IMR-90 (cell line): Measurements from ENCODE around the gene MYO3B. TPM values are rescaled to one million over a fixed set of nuclear protein-coding genes. Genes with fewer than 3 reads are reported as not detected.

ENCODE experiments used
- ATAC-seq: fragments of 200-7000 bp; cut with Tn5 transposase; 2 replicates; pipeline ENCODE4 v1.9.1; 2020; ENCODE audit warnings: low read depth, mild to moderate bottlenecking, moderate library complexity
- BruUV-seq: library from RNA; stranded (reverse); fragments of 400-500 nt; replicated peaks from 2 replicates; lab custom pipeline; 2021; lab: Mats Ljungman, UMichigan
- CTCF ChIA-PET: fragments of 300-600 bp; formaldehyde crosslinking; extraction: SDS; loops from one replicate; lab custom pipeline; 2021; ENCODE audit warnings: antibody characterized with exemption; lab: Yijun Ruan, JAX
- POLR2A ChIA-PET: fragments of 300-600 bp; sonication (Branson Sonifier 250); formaldehyde crosslinking; loops from one replicate; lab custom pipeline; 2022; ENCODE audit warnings: antibody characterized with exemption; ENCODE audit not compliant: unreplicated experiment; lab: Charles Lee
- DNase-seq: peaks from one replicate; pipeline ENCODE4 v3.0.0; 2013
- H2AFZ ChIP-seq: replicated peaks from 2 replicates; pipeline ENCODE3; 2013; ENCODE audit warnings: low read length, mild to moderate bottlenecking; ENCODE audit not compliant: poor library complexity
- H2AK5ac ChIP-seq: 2 replicates; pipeline ENCODE4 v1.6.1; 2013; ENCODE audit warnings: low read depth, low read length, inconsistent platforms
- H2AK9ac ChIP-seq: replicated peaks from 2 replicates; pipeline ENCODE3; 2013; ENCODE audit warnings: mild to moderate bottlenecking, low read depth, low read length, moderate library complexity; ENCODE audit not compliant: poor library complexity
- H2BK120ac ChIP-seq: 2 replicates; pipeline ENCODE4 v1.6.1; 2013; ENCODE audit warnings: low read depth, low read length, inconsistent platforms
- H2BK15ac ChIP-seq: 3 replicates; pipeline ENCODE4 v1.6.1; 2013; ENCODE audit warnings: low read depth, low read length, inconsistent platforms
- H2BK20ac ChIP-seq: 2 replicates; pipeline ENCODE4 v1.6.1; 2013; ENCODE audit warnings: low read depth, mild to moderate bottlenecking, inconsistent platforms, low read length, moderate library complexity
- H2BK5ac ChIP-seq: 2 replicates; pipeline ENCODE4 v1.6.1; 2013; ENCODE audit warnings: mild to moderate bottlenecking, low read depth, low read length, inconsistent platforms; ENCODE audit not compliant: poor library complexity, severe bottlenecking
- H3K14ac ChIP-seq: replicated peaks from 2 replicates; pipeline ENCODE4 v1.6.1; 2013; ENCODE audit warnings: low read depth, low read length, inconsistent platforms
- H3K18ac ChIP-seq: 2 replicates; pipeline ENCODE4 v1.6.1; 2013; ENCODE audit warnings: low read depth, low read length, control low read depth
- H3K23ac ChIP-seq: 2 replicates; pipeline ENCODE4 v1.6.1; 2013; ENCODE audit warnings: low read depth, low read length, inconsistent platforms
- H3K27ac ChIP-seq: 2 replicates; pipeline ENCODE4 v1.5.1; 2013; ENCODE audit warnings: mild to moderate bottlenecking, control low read depth, low read length; ENCODE audit not compliant: insufficient read depth
- H3K27me3 ChIP-seq: 2 replicates; pipeline ENCODE4 v1.6.1; 2013; ENCODE audit warnings: low read length; ENCODE audit not compliant: control insufficient read depth, insufficient read depth
- H3K36me3 ChIP-seq: 2 replicates; pipeline ENCODE4 v1.6.1; 2013; ENCODE audit warnings: low read length, mixed read lengths; ENCODE audit not compliant: control insufficient read depth, insufficient read depth
- H3K4ac ChIP-seq: 2 replicates; pipeline ENCODE4 v1.6.1; 2013; ENCODE audit warnings: low read depth, low read length, inconsistent platforms
- H3K4me1 ChIP-seq: 2 replicates; pipeline ENCODE4 v1.6.1; 2013; ENCODE audit warnings: low read length, mixed read lengths; ENCODE audit not compliant: control insufficient read depth, insufficient read depth
- H3K4me2 ChIP-seq: 2 replicates; pipeline ENCODE4 v1.6.1; 2013; ENCODE audit warnings: low read depth, mild to moderate bottlenecking, control low read depth, low read length, moderate library complexity
- H3K4me3 ChIP-seq: 2 replicates; pipeline ENCODE4 v1.5.1; 2013; ENCODE audit warnings: low read depth, mild to moderate bottlenecking, control low read depth, low read length, moderate library complexity; ENCODE audit not compliant: insufficient read depth
- H3K56ac ChIP-seq: 2 replicates; pipeline ENCODE4 v1.6.1; 2013; ENCODE audit warnings: low read length, inconsistent platforms; ENCODE audit not compliant: insufficient read depth; ENCODE audit errors: extremely low read depth
- H3K79me1 ChIP-seq, 2 experiments: 2 replicates each; pipeline ENCODE4 v1.6.1; 2013; ENCODE audit warnings: low read length in 2 of 2, inconsistent platforms in 1 of 2, low read depth in 1 of 2
- H3K9ac ChIP-seq: 2 replicates; pipeline ENCODE4 v1.6.1; 2013; ENCODE audit warnings: low read depth, low read length, control low read depth
- H3K9me1 ChIP-seq: 2 replicates; pipeline ENCODE4 v1.6.1; 2013; ENCODE audit warnings: low read length, inconsistent platforms; ENCODE audit not compliant: insufficient read depth
- H3K9me3 ChIP-seq: 2 replicates; pipeline ENCODE4 v1.6.1; 2013; ENCODE audit warnings: low read length; ENCODE audit not compliant: control insufficient read depth, insufficient read depth
- H4K20me1 ChIP-seq: 2 replicates; pipeline ENCODE4 v1.6.1; 2013; ENCODE audit warnings: low read length, inconsistent platforms; ENCODE audit not compliant: insufficient read depth
- H4K5ac ChIP-seq: 2 replicates; pipeline ENCODE4 v1.6.1; 2013; ENCODE audit warnings: mild to moderate bottlenecking, low read depth, low read length, control low read depth
- H4K8ac ChIP-seq, 2 experiments: 2 replicates each; pipeline ENCODE4 v1.6.1; 2013; ENCODE audit warnings: low read depth in 2 of 2, low read length in 2 of 2, control low read depth in 1 of 2, inconsistent platforms in 1 of 2
- H4K91ac ChIP-seq: 2 replicates; pipeline ENCODE4 v1.6.1; 2013; ENCODE audit warnings: low read depth, low read length, inconsistent platforms; ENCODE audit not compliant: insufficient read depth
- BHLHE40 ChIP-seq: fragments of 150-350 bp; IDR thresholded peaks from 2 replicates; pipeline ENCODE4 v1.6.1; 2016; ENCODE audit warnings: mild to moderate bottlenecking, low read depth, low read length
- MXI1 ChIP-seq: IDR thresholded peaks from 2 replicates; pipeline ENCODE4 v1.6.1; 2012; ENCODE audit warnings: low read depth, mild to moderate bottlenecking, low read length, moderate library complexity, borderline replicate concordance
- WGBS, 2 experiments: methylation state at CpG; one replicate each; pipeline versions ENCODE4 v1.1.5 to v1.1.7; 2013; ENCODE audit warnings: missing lambda C conversion rate in 2 of 2; ENCODE audit not compliant: insufficient read length in 1 of 2; ENCODE audit errors: extremely low coverage in 2 of 2; 5-methylcytosine and 5-hydroxymethylcytosine counted together
- dilution Hi-C: fragments of 300-500 bp; cut with HindIII; formaldehyde crosslinking; loops from one replicate; pipeline ENCODE4 v1.14.3; 2018; ENCODE audit warnings: low sequenced_read_pairs; ENCODE audit not compliant: unreplicated experiment
- in situ Hi-C: fragments of 300-500 bp; cut with MboI; formaldehyde crosslinking; loops from 3 replicates; pipeline ENCODE4 v1.14.3; 2019; ENCODE audit warnings: low sequenced_read_pairs, inconsistent platforms, mixed read lengths
- intact Hi-C: fragments of 100-400 bp; cut with micrococcal nuclease; formaldehyde crosslinking; loops from 2 replicates; pipeline ENCODE4 v1.10.0; 2022
- polyA plus RNA-seq, 3 experiments: library from polyadenylated mRNA; depleted of rRNA; stranded (reverse); fragments of >200 nt; gene quantifications; 2 replicates each; pipeline ENCODE4 v1.2.3, GENCODE V29; 2012; ENCODE audit warnings: low replicate concordance in 1 of 3
- total RNA-seq: library from RNA; depleted of rRNA; stranded (reverse); fragments of >200 nt; gene quantifications from 2 replicates; pipeline ENCODE4 v1.2.3, GENCODE V29; 2012
- TF ChIP-seq, protein P1 (sequence below): fragments of 150-350 bp; IDR thresholded peaks from 2 replicates; pipeline ENCODE4 v1.6.1; 2017; ENCODE audit warnings: mild to moderate bottlenecking, antibody characterized with exemption, low read length, low read depth

Gene MYO3B
- total and polyA plus RNA-seq, 2 of the 4 experiments (the other 2 are of a cell fraction): 0.02 TPM; not detected in 1

DNA sequence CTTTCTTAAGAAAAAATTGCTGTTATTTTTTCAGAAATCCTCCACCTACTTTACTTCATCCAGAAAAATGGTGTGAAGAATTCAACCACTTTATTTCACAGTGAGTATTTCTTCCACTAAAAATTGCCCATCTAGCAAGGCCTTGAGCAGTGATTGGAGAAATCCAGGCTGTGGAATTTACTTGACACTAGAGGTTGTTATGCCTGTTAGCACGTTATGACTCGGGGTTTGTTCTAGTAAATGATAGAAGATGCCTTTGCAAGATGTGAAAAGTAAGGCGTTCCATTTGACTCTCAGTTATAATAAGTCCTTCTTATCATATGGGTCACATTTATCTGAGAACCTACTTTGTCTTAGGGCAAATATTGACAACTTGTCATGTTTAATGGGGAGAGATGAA lies 157.4 kb downstream of the MYO3B start:
- BruUV-seq: no TSS peak
- H4K20me1 ChIP-seq: no peaks in the 10 kb centered on the region
- TF ChIP-seq BHLHE40 (no peak), MXI1 (no peak)
- TF ChIP-seq, protein P1, sequence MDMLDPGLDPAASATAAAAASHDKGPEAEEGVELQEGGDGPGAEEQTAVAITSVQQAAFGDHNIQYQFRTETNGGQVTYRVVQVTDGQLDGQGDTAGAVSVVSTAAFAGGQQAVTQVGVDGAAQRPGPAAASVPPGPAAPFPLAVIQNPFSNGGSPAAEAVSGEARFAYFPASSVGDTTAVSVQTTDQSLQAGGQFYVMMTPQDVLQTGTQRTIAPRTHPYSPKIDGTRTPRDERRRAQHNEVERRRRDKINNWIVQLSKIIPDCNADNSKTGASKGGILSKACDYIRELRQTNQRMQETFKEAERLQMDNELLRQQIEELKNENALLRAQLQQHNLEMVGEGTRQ: no peak
- H4K5ac ChIP-seq: no peak overlapping the region
- H2BK20ac ChIP-seq: no peak overlapping the region
- H3K4me1 ChIP-seq: no peaks in the 10 kb centered on the region
- DNase-seq (no peak), ATAC-seq (no peak)
- no peak overlapping the region for H3K4me2 ChIP-seq
- H3K9me3 ChIP-seq: no peaks in the 10 kb centered on the region
- CTCF ChIA-PET: no interaction called here
- H3K9ac ChIP-seq: no peak overlapping the region
- H3K9me1 ChIP-seq: no peaks in the 10 kb centered on the region
- no peaks in the 10 kb centered on the region for H3K27me3 ChIP-seq
- POLR2A ChIA-PET: no interaction called here
- no peak overlapping the region for H3K18ac ChIP-seq
- WGBS, 2 experiments: no CpG with 5 or more reads among the region's 3 CpGs
- no peak overlapping the region for H3K4ac ChIP-seq
- no peak overlapping the region for H2BK120ac ChIP-seq
- H2AFZ ChIP-seq: no peak overlapping the region
- no peak overlapping the region for H3K14ac ChIP-seq
- no peak overlapping the region for H2AK9ac ChIP-seq
- no peak overlapping the region for H2AK5ac ChIP-seq
- H3K23ac ChIP-seq: no peak overlapping the region
- H3K56ac ChIP-seq: no peak overlapping the region
- H3K79me1 ChIP-seq: no peaks in the 10 kb centered on the region
- H3K36me3 ChIP-seq: no peaks in the 10 kb centered on the region
- H3K4me3 ChIP-seq: no peak overlapping the region
- in situ Hi-C loops: no loop called here
- H4K8ac ChIP-seq: no peak overlapping the region
- dilution Hi-C loops: no loop called here
- no peak overlapping the region for H2BK5ac ChIP-seq
- intact Hi-C loops: no loop called here
- H3K27ac ChIP-seq: no peak overlapping the region
- no peak overlapping the region for H2BK15ac ChIP-seq
- H4K91ac ChIP-seq: no peak overlapping the region
